ENCODE data around the gene LAMP1.

The LAMP1 gene

GRCh38 chr13:113329656-113330312, 32.7 kb downstream of the LAMP1 start:
- no peak for ATAC-seq (ENCODE audit: low read depth)
- no peak for DNase-seq (ENCODE audit: low spot score)
- Histone ChIP-seq H3K36me3 (ENCODE audit: low read depth) (no peaks in the 10 kb centered on the region), H3K4me3 (ENCODE audit: severe bottlenecking) (no peak overlapping the region), H3K27me3 (ENCODE audit: insufficient read depth, poor library complexity, severe bottlenecking) (no peaks in the 10 kb centered on the region), H3K9me3 (ENCODE audit: severe bottlenecking) (no peaks in the 10 kb centered on the region), H3K4me1 (ENCODE audit: insufficient read depth, poor library complexity, severe bottlenecking) (peaks cover 8% of the 10 kb centered on the region), H3K27ac (ENCODE audit: poor library complexity, severe bottlenecking) (no peak overlapping the region)
- no peak for TF ChIP-seq CTCF (IDR thresholded peaks at IDR 0.05; ENCODE audit: poor library complexity, severe bottlenecking)

- no peak for DNase-seq (ENCODE audit: low spot score)
- Histone ChIP-seq H3K4me3 (ENCODE audit: severe bottlenecking) (no peak overlapping the region), H3K9me3 (ENCODE audit: severe bottlenecking) (no peaks in the 10 kb centered on the region), H3K4me1 (ENCODE audit: insufficient read depth, poor library complexity, severe bottlenecking) (peaks cover 8% of the 10 kb centered on the region), H3K36me3 (ENCODE audit: low read depth) (no peaks in the 10 kb centered on the region), H3K27me3 (ENCODE audit: insufficient read depth, poor library complexity, severe bottlenecking) (no peaks in the 10 kb centered on the region), H3K27ac (ENCODE audit: poor library complexity, severe bottlenecking) (no peak overlapping the region)
- no peak for TF ChIP-seq CTCF (IDR thresholded peaks at IDR 0.05; ENCODE audit: poor library complexity, severe bottlenecking)
- no peak for ATAC-seq (ENCODE audit: low read depth)
These were observed 35.6 kb downstream of the LAMP1 start for GRCh38 chr13:113332615-113333014.

- no peak for ATAC-seq (ENCODE audit: low read depth)
- TF ChIP-seq CTCF (IDR thresholded peaks at IDR 0.05; ENCODE audit: poor library complexity, severe bottlenecking) = no peak
- H3K27ac ChIP-seq (ENCODE audit: poor library complexity, severe bottlenecking) = no peak overlapping the region
These were observed 36.0 kb downstream of the LAMP1 start for GRCh38 chr13:113333076-113333475.

GRCh38 chr13:113337556-113337955, 40.5 kb downstream of the LAMP1 start:
- Histone ChIP-seq H3K4me3 (ENCODE audit: severe bottlenecking) (no peak overlapping the region), H3K4me1 (ENCODE audit: insufficient read depth, poor library complexity, severe bottlenecking) (no peaks in the 10 kb centered on the region), H3K36me3 (ENCODE audit: low read depth) (0 out of 2 replicates have a peak, but pooled peaks cover 3% of the 10 kb centered on the region), H3K27me3 (ENCODE audit: insufficient read depth, poor library complexity, severe bottlenecking) (no peaks in the 10 kb centered on the region), H3K27ac (ENCODE audit: poor library complexity, severe bottlenecking) (no peak overlapping the region), H3K9me3 (ENCODE audit: severe bottlenecking) (no peaks in the 10 kb centered on the region)
- ATAC-seq (ENCODE audit: low read depth) (no peak), DNase-seq (ENCODE audit: low spot score) (no peak)
- no peak for TF ChIP-seq CTCF (IDR thresholded peaks at IDR 0.05; ENCODE audit: poor library complexity, severe bottlenecking)

More at GRCh38 chr13:113333076-113333475, 36.0 kb downstream of the LAMP1 start:
- no peak for DNase-seq (ENCODE audit: low spot score)
- Histone ChIP-seq H3K9me3 (ENCODE audit: severe bottlenecking) (no peaks in the 10 kb centered on the region), H3K4me1 (ENCODE audit: insufficient read depth, poor library complexity, severe bottlenecking) (peaks cover 8% of the 10 kb centered on the region), H3K36me3 (ENCODE audit: low read depth) (no peaks in the 10 kb centered on the region), H3K27me3 (ENCODE audit: insufficient read depth, poor library complexity, severe bottlenecking) (no peaks in the 10 kb centered on the region), H3K4me3 (ENCODE audit: severe bottlenecking) (no peak overlapping the region)

GRCh38 chr13:113337976-113338375, 40.9 kb downstream of the LAMP1 start:
- H3K9me3 ChIP-seq (ENCODE audit: severe bottlenecking) = no peaks in the 10 kb centered on the region
- no peaks in the 10 kb centered on the region for H3K4me1 ChIP-seq (ENCODE audit: insufficient read depth, poor library complexity, severe bottlenecking)
- ATAC-seq (ENCODE audit: low read depth) (no peak), DNase-seq (ENCODE audit: low spot score) (no peak)
- 0 out of 2 replicates have a peak, but pooled peaks cover 3% of the 10 kb centered on the region for H3K36me3 ChIP-seq (ENCODE audit: low read depth)
- TF ChIP-seq CTCF (IDR thresholded peaks at IDR 0.05; ENCODE audit: poor library complexity, severe bottlenecking) = no peak
- no peak overlapping the region for H3K4me3 ChIP-seq (ENCODE audit: severe bottlenecking)
- no peak overlapping the region for H3K27ac ChIP-seq (ENCODE audit: poor library complexity, severe bottlenecking)
- H3K27me3 ChIP-seq (ENCODE audit: insufficient read depth, poor library complexity, severe bottlenecking) = no peaks in the 10 kb centered on the region
